Endothelial cell of umbilical vein (primary cell): ENCODE measurements around the gene SLC15A2. TPM values are rescaled to one million over a fixed set of nuclear protein-coding genes. Genes with fewer than 3 reads are reported as not detected.

ENCODE experiments used
- BruUV-seq: library from RNA; stranded (reverse); fragments of 400-500 nt; replicated peaks from 2 replicates; lab custom pipeline; 2021; lab: Mats Ljungman, UMichigan
- CTCF ChIA-PET: fragments of 300-600, 350-600 bp; sonication (Branson Sonifier 250); formaldehyde crosslinking; loops from one replicate; lab custom pipeline; 2021; ENCODE audit warnings: antibody characterized with exemption, inconsistent platforms; lab: Charles Lee
- POLR2A ChIA-PET: fragments of 300-600, 350-600 bp; sonication (Branson Sonifier 250); formaldehyde crosslinking; loops from one replicate; lab custom pipeline; 2021; ENCODE audit warnings: antibody characterized with exemption, inconsistent platforms; lab: Charles Lee
- DNase-seq: peaks from one replicate; pipeline ENCODE4 v3.0.0-alpha.2; 2011; ENCODE audit warnings: low read depth, low spot score
- FAIRE-seq: peaks from 2 replicates; lab custom pipeline; 2011; peaks lifted over from hg19 to GRCh38; lab: Jason Lieb, UNC
- H2AFZ ChIP-seq: 2 replicates; pipeline ENCODE4 v1.6.0; 2012; ENCODE audit warnings: low read depth, low read length, control low read depth, inconsistent platforms
- H3K27ac ChIP-seq: 2 replicates; pipeline ENCODE4 v1.5.1; 2011; ENCODE audit warnings: low read depth, mild to moderate bottlenecking, control low read depth, low read length, moderate library complexity; ENCODE audit not compliant: insufficient read depth
- H3K27me3 ChIP-seq, 2 experiments: 2 replicates each; pipeline versions ENCODE4 v1.6.0 to v1.6.1; 2011; ENCODE audit warnings: low read length in 2 of 2, mixed read lengths in 1 of 2; ENCODE audit not compliant: control insufficient read depth in 2 of 2, insufficient read depth in 2 of 2
- H3K36me3 ChIP-seq, 2 experiments: 2 replicates in 1 of 2; 3 replicates in 1 of 2; pipeline ENCODE4 v1.5.1; 2011; ENCODE audit warnings: low read length in 2 of 2, mild to moderate bottlenecking in 1 of 2, moderate library complexity in 1 of 2; ENCODE audit not compliant: control insufficient read depth in 2 of 2, insufficient read depth in 2 of 2; ENCODE audit errors: extremely low read depth in 1 of 2
- H3K4me1 ChIP-seq: 3 replicates; pipeline ENCODE4 v1.5.1; 2011; ENCODE audit warnings: mild to moderate bottlenecking, low read length; ENCODE audit not compliant: control insufficient read depth, insufficient read depth; ENCODE audit errors: extremely low read depth
- H3K4me2 ChIP-seq: 2 replicates; pipeline ENCODE4 v1.6.1; 2011; ENCODE audit warnings: low read length, control low read depth, mixed read lengths; ENCODE audit not compliant: insufficient read depth
- H3K4me3 ChIP-seq, 3 experiments: fragments of 200-600 bp in 1 of 3; sonication (generic), shearing (Covaris generic) in 1 of 3; replicated peaks in 1 of 3; 2 replicates each; pipeline ENCODE4 v1.5.1; 2011 to 2016; ENCODE audit warnings: control low read depth in 3 of 3, low read length in 3 of 3, mild to moderate bottlenecking in 2 of 3, inconsistent platforms in 1 of 3, low read depth in 1 of 3, moderate library complexity in 1 of 3; ENCODE audit not compliant: insufficient read depth in 1 of 3
- H3K79me2 ChIP-seq: 2 replicates; pipeline ENCODE4 v1.6.0; 2012; ENCODE audit warnings: low read length, inconsistent platforms; ENCODE audit not compliant: control insufficient read depth, insufficient read depth
- H3K9ac ChIP-seq: replicated peaks from 2 replicates; pipeline ENCODE3; 2011; ENCODE audit warnings: low read length, control low read depth; ENCODE audit not compliant: insufficient read depth; ENCODE audit errors: extremely low read depth
- H3K9me1 ChIP-seq: replicated peaks from 3 replicates; pipeline ENCODE4 v1.6.0; 2011; ENCODE audit warnings: mild to moderate bottlenecking, low read length; ENCODE audit not compliant: control insufficient read depth, insufficient read depth; ENCODE audit errors: extremely low read depth
- H3K9me3 ChIP-seq: replicated peaks from 2 replicates; pipeline ENCODE4 v1.5.1; 2012; ENCODE audit warnings: low read length, inconsistent platforms; ENCODE audit not compliant: control insufficient read depth, insufficient read depth
- H4K20me1 ChIP-seq: replicated peaks from 2 replicates; pipeline ENCODE3; 2011; ENCODE audit warnings: mild to moderate bottlenecking, low read length; ENCODE audit not compliant: control insufficient read depth, insufficient read depth; ENCODE audit errors: extremely low read depth
- CTCF ChIP-seq, 2 donors: IDR thresholded peaks; 1 replicate in 1 of 2; 2 replicates in 1 of 2; pipeline ENCODE4 v1.5.1; 2011; ENCODE audit warnings: low read length in 2 of 2, mild to moderate bottlenecking in 2 of 2, moderate library complexity in 2 of 2, control low read depth in 1 of 2, inconsistent platforms in 1 of 2, low read depth in 1 of 2; ENCODE audit not compliant: insufficient read depth in 1 of 2; ENCODE audit errors: extremely low read depth in 1 of 2
- EZH2 ChIP-seq: IDR thresholded peaks from 2 replicates; pipeline ENCODE4 v1.6.1; 2012; ENCODE audit warnings: borderline replicate concordance, low read depth, mild to moderate bottlenecking, moderate library complexity, low read length, inconsistent platforms; ENCODE audit not compliant: severe bottlenecking
- FOS ChIP-seq: IDR thresholded peaks from 2 replicates; pipeline ENCODE4 v1.6.1; 2011; ENCODE audit warnings: mild to moderate bottlenecking, low read length, moderate library complexity, borderline replicate concordance; ENCODE audit not compliant: insufficient read depth
- GATA2 ChIP-seq: IDR thresholded peaks from 2 replicates; pipeline ENCODE4 v1.7.0; 2011; ENCODE audit warnings: low read depth, mild to moderate bottlenecking, moderate library complexity, mixed read lengths, low read length; ENCODE audit not compliant: insufficient read length, insufficient read depth
- JUN ChIP-seq: IDR thresholded peaks from 2 replicates; pipeline ENCODE4 v1.6.1; 2011; ENCODE audit warnings: borderline replicate concordance, low read depth; ENCODE audit not compliant: insufficient read length, insufficient read depth
- MAX ChIP-seq: IDR thresholded peaks from 2 replicates; pipeline ENCODE4 v1.6.1; 2011; ENCODE audit not compliant: insufficient read depth, insufficient read length
- MYC ChIP-seq: IDR thresholded peaks from one replicate; pipeline ENCODE4 v1.6.1; 2011; ENCODE audit warnings: mild to moderate bottlenecking, low read depth, low read length
- POLR2A ChIP-seq: IDR thresholded peaks from 2 replicates; pipeline ENCODE4 v1.6.1; 2012; ENCODE audit warnings: low read depth, mild to moderate bottlenecking, control low read depth, low read length
- POLR2AphosphoS5 ChIP-seq: IDR thresholded peaks from 2 replicates; pipeline ENCODE4 v1.6.1; 2012; ENCODE audit warnings: low read depth, mild to moderate bottlenecking, control low read depth, low read length, moderate library complexity; ENCODE audit not compliant: insufficient read depth
- dilution Hi-C: fragments of 300-500 bp; cut with MboI; formaldehyde crosslinking; loops from one replicate; pipeline ENCODE4 v1.15.0; 2019; ENCODE audit warnings: low sequenced_read_pairs; ENCODE audit not compliant: extremely low pct_ligation_motif_present
- intact Hi-C: fragments of 100-400 bp; cut with micrococcal nuclease; formaldehyde crosslinking; loops from one replicate; pipeline ENCODE4 v1.10.0; 2022
- polyA plus RNA-seq, 4 experiments: library from polyadenylated mRNA; depleted of rRNA in 3 of 4; stranded (reverse) in 3 of 4; unstranded in 1 of 4; fragments of >200 nt; gene quantifications; 2 replicates each; pipeline versions ENCODE4 v1.2.1 to v1.2.3, GENCODE V29; 2011 to 2012; ENCODE audit warnings: missing spikeins in 1 of 4
- total RNA-seq: library from RNA; stranded (reverse); gene quantifications from 2 replicates; pipeline ENCODE4 v1.2.3, GENCODE V29; 2021

SLC15A2 gene
- total and polyA plus RNA-seq, 2 donors (not counting 3 experiments of a cell fraction or from before 2014, with no cell fraction given) = 0.11 to 0.39 TPM

- intact Hi-C loops (no loop called here), dilution Hi-C loops (no loop called here)
- DNase-seq (no peak), FAIRE-seq (no peak)
- Histone ChIP-seq H3K9ac (no peak overlapping the region), H3K36me3 (no peaks in the 10 kb centered on the region), H3K27ac (no peak overlapping the region), H4K20me1 (no peaks in the 10 kb centered on the region), H3K4me2 (no peak overlapping the region), H3K9me3 (no peaks in the 10 kb centered on the region), H3K79me2 (no peaks in the 10 kb centered on the region), H3K27me3 (no peaks in the 10 kb centered on the region), H3K4me3 (no peak overlapping the region), H2AFZ (no peak overlapping the region), H3K9me1 (no peaks in the 10 kb centered on the region), H3K4me1 (no peaks in the 10 kb centered on the region)
- no peak for TF ChIP-seq FOS
- TF ChIP-seq POLR2AphosphoS5 = no peak
- no peak for TF ChIP-seq CTCF (IDR thresholded peaks at IDR 0.05; ENCODE audit: extremely low read depth in 1 of 2, insufficient read depth in 1 of 2, low read depth in 1 of 2, low read length in 2 of 2)
- no peak for TF ChIP-seq MYC
- no peak for TF ChIP-seq POLR2A
- TF ChIP-seq GATA2 = no peak
- no peak for TF ChIP-seq EZH2
- no peak for TF ChIP-seq JUN
- TF ChIP-seq MAX = no peak
- ChIA-PET POLR2A (no interaction called here), CTCF (no interaction called here)
- BruUV-seq = no TSS peak
Observed at GRCh38 chr3:121916189-121916588, 22.0 kb downstream of the SLC15A2 start.
